ENCODE results near the gene FIS1.

DNA sequence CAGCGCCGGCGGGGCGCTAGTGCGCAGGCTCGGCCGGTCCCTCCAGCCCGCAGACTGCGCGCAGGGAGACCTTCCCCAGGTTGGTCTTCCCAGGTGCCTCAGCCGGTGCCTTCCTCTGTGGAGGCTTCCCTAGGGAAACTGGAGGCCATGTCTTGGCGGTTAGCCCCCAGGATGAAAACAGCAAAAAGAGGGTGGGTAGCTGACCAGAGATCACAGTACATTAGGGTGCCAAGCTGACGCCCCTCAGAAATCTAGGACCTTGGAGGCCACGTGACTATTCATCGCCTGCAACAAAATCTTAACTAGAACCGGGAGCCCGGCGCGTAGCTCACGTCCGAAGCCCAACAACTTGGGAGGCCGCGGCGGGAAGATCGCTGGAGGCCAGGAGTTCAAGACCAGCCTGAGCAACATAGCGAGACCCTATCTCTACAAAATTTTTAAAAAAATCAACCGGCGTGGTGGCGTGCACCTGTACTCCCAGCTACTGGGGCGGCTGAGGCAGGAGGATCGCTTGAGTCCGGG lies 327 bp upstream of the FIS1 start:
- 0 out of 2 replicates have a peak, but pooled peaks have one; percentile 1 for TF ChIP-seq POLR2AphosphoS5 (IDR thresholded peaks at IDR 0.05; ENCODE audit: low read depth, low read length)
- 0 out of 2 replicates have a peak, but pooled peaks have one; percentile 3 for TF ChIP-seq POLR2A (IDR thresholded peaks at IDR 0.05; ENCODE audit: low read depth, low read length)
- TF ChIP-seq TAF1 (IDR thresholded peaks at IDR 0.05; ENCODE audit: borderline replicate concordance, low read depth, low read length): no peak
